H9 (cell line): ENCODE results near the gene GGNBP2. TPM values are rescaled to one million over a fixed set of nuclear protein-coding genes. Genes with fewer than 3 reads are reported as not detected.

ENCODE experiments used
- DNase-seq: peaks from one replicate; pipeline ENCODE4 v3.0.0-alpha.2; 2017
- H2AFZ ChIP-seq: one replicate; pipeline ENCODE4 v1.6.1; 2013; ENCODE audit warnings: mild to moderate bottlenecking, low read length, control low read depth, moderate library complexity
- H2AK5ac ChIP-seq: 2 replicates; pipeline ENCODE4 v1.6.1; 2013; ENCODE audit warnings: low read length, control low read depth, mixed read lengths; ENCODE audit not compliant: insufficient read length
- H2BK120ac ChIP-seq: one replicate; pipeline ENCODE4 v1.6.1; 2013; ENCODE audit warnings: low read depth, mild to moderate bottlenecking, low read length, control low read depth, inconsistent platforms; ENCODE audit not compliant: poor library complexity, severe bottlenecking
- H2BK12ac ChIP-seq: 2 replicates; pipeline ENCODE4 v1.6.1; 2013; ENCODE audit warnings: low read length, control low read depth, mixed read lengths, low read depth; ENCODE audit not compliant: insufficient read length
- H2BK15ac ChIP-seq: 2 replicates; pipeline ENCODE4 v1.6.1; 2013; ENCODE audit warnings: low read depth, low read length, control low read depth
- H2BK20ac ChIP-seq: one replicate; pipeline ENCODE4 v1.6.1; 2013; ENCODE audit warnings: low read depth, mild to moderate bottlenecking, low read length, control low read depth, inconsistent platforms; ENCODE audit not compliant: poor library complexity, severe bottlenecking
- H2BK5ac ChIP-seq: 2 replicates; pipeline ENCODE4 v1.6.1; 2013; ENCODE audit warnings: low read length, control low read depth, mixed read lengths; ENCODE audit not compliant: insufficient read length
- H3K14ac ChIP-seq: 2 replicates; pipeline ENCODE4 v1.6.1; 2013; ENCODE audit warnings: low read length, control low read depth; ENCODE audit not compliant: insufficient read depth
- H3K18ac ChIP-seq: 2 replicates; pipeline ENCODE4 v1.6.1; 2013; ENCODE audit warnings: low read depth, mild to moderate bottlenecking, mixed read lengths, low read length, control low read depth; ENCODE audit not compliant: insufficient read length
- H3K23ac ChIP-seq: 2 replicates; pipeline ENCODE4 v1.6.1; 2013; ENCODE audit warnings: low read length, control low read depth, mixed read lengths, low read depth; ENCODE audit not compliant: insufficient read length
- H3K23me2 ChIP-seq: 2 replicates; pipeline ENCODE4 v1.6.1; 2013; ENCODE audit warnings: low read depth, mild to moderate bottlenecking, mixed read lengths, low read length, control low read depth; ENCODE audit not compliant: insufficient read length, poor library complexity, severe bottlenecking
- H3K27ac ChIP-seq: 2 replicates; pipeline ENCODE4 v1.5.1; 2013; ENCODE audit warnings: low read length, control low read depth, mixed read lengths, low read depth; ENCODE audit not compliant: insufficient read length
- H3K27me3 ChIP-seq: 2 replicates; pipeline ENCODE4 v1.6.1; 2013; ENCODE audit warnings: low read length, control low read depth, inconsistent platforms; ENCODE audit not compliant: insufficient read depth
- H3K4ac ChIP-seq: 2 replicates; pipeline ENCODE4 v1.6.1; 2013; ENCODE audit warnings: low read depth, mild to moderate bottlenecking, control low read depth, inconsistent platforms, low read length, moderate library complexity
- H3K4me1 ChIP-seq: 2 replicates; pipeline ENCODE4 v1.6.1; 2013; ENCODE audit warnings: low read length, control low read depth, inconsistent platforms; ENCODE audit not compliant: insufficient read depth
- H3K4me2 ChIP-seq: 2 replicates; pipeline ENCODE4 v1.6.1; 2013; ENCODE audit warnings: low read length, control low read depth, mixed read lengths; ENCODE audit not compliant: insufficient read length, insufficient read depth
- H3K56ac ChIP-seq: 2 replicates; pipeline ENCODE4 v1.6.1; 2013; ENCODE audit warnings: low read depth, mild to moderate bottlenecking, mixed read lengths, low read length, control low read depth; ENCODE audit not compliant: insufficient read length
- H3K79me1 ChIP-seq: 2 replicates; pipeline ENCODE4 v1.6.1; 2013; ENCODE audit warnings: low read depth, mild to moderate bottlenecking, moderate library complexity, low read length, control low read depth, inconsistent platforms; ENCODE audit not compliant: insufficient read depth, poor library complexity, severe bottlenecking
- H3K79me2 ChIP-seq: 2 replicates; pipeline ENCODE4 v1.6.1; 2013; ENCODE audit warnings: low read length, control low read depth, inconsistent platforms; ENCODE audit not compliant: insufficient read depth
- H3K9ac ChIP-seq: 2 replicates; pipeline ENCODE4 v1.6.1; 2013; ENCODE audit warnings: low read length, control low read depth, mixed read lengths; ENCODE audit not compliant: insufficient read length; ENCODE audit errors: extremely low read depth
- H3K9me3 ChIP-seq: one replicate; pipeline ENCODE4 v1.6.1; 2013; ENCODE audit warnings: low read depth, low read length, inconsistent platforms; ENCODE audit not compliant: control insufficient read depth
- H3T11ph ChIP-seq: one replicate; pipeline ENCODE4 v1.6.1; 2013; ENCODE audit warnings: mild to moderate bottlenecking, low read length, control low read depth, inconsistent platforms
- H4K20me1 ChIP-seq: one replicate; pipeline ENCODE4 v1.6.1; 2013; ENCODE audit not compliant: control insufficient read depth, insufficient read length, insufficient read depth
- H4K5ac ChIP-seq: 2 replicates; pipeline ENCODE4 v1.6.1; 2013; ENCODE audit warnings: low read depth, mild to moderate bottlenecking, mixed read lengths, low read length, control low read depth; ENCODE audit not compliant: insufficient read length
- H4K8ac ChIP-seq: replicated peaks from 2 replicates; pipeline ENCODE4 v1.6.1; 2013; ENCODE audit warnings: low read length, control low read depth, mixed read lengths, low read depth; ENCODE audit not compliant: insufficient read length
- H4K91ac ChIP-seq: 2 replicates; pipeline ENCODE4 v1.6.1; 2013; ENCODE audit warnings: low read depth, mild to moderate bottlenecking, moderate library complexity, mixed read lengths, low read length, control low read depth; ENCODE audit not compliant: insufficient read length
- H3K27ac Mint-ChIP-seq, 3 experiments: 2 replicates in 2 of 3; 3 replicates in 1 of 3; pipeline ENCODE4 v1.8.0; 2020 to 2021; ENCODE audit warnings: mixed read lengths in 3 of 3, mild to moderate bottlenecking in 1 of 3, moderate library complexity in 1 of 3
- H3K27me3 Mint-ChIP-seq: 2 replicates; pipeline ENCODE4 v1.8.0; 2021; ENCODE audit warnings: low read depth, mild to moderate bottlenecking, moderate library complexity, mixed read lengths
- H3K36me3 Mint-ChIP-seq, 3 experiments: 2 replicates in 2 of 3; 3 replicates in 1 of 3; pipeline ENCODE4 v1.8.0; 2020 to 2021; ENCODE audit warnings: low read depth in 3 of 3, mixed read lengths in 3 of 3; ENCODE audit not compliant: insufficient read depth in 1 of 3
- H3K4me1 Mint-ChIP-seq, 2 experiments: 2 replicates each; pipeline ENCODE4 v1.8.0; 2020; ENCODE audit warnings: mixed read lengths in 2 of 2
- H3K4me3 Mint-ChIP-seq, 2 experiments: 2 replicates in 1 of 2; 3 replicates in 1 of 2; pipeline ENCODE4 v1.8.0; 2020 to 2021; ENCODE audit warnings: mild to moderate bottlenecking in 2 of 2, mixed read lengths in 2 of 2, moderate library complexity in 1 of 2
- H3K9me3 Mint-ChIP-seq, 2 experiments: 2 replicates in 1 of 2; 3 replicates in 1 of 2; pipeline ENCODE4 v1.8.0; 2020; ENCODE audit warnings: mild to moderate bottlenecking in 2 of 2, mixed read lengths in 2 of 2, moderate library complexity in 1 of 2
- CTCF ChIP-seq: fragments of 200-600 bp; sonication (generic); conservative IDR thresholded peaks from 3 replicates; pipeline ENCODE4 v1.8.0; 2021; ENCODE audit warnings: antibody characterized with exemption, mild to moderate bottlenecking
- WGBS: extraction: QIAGEN DNeasy Blood & Tissue Kit; methylation state at CpG from one replicate; pipeline ENCODE4 v1.1.7; 2013; ENCODE audit warnings: missing lambda C conversion rate, low lambda C conversion rate, mixed read lengths; ENCODE audit not compliant: insufficient read length; ENCODE audit errors: extremely low coverage; 5-methylcytosine and 5-hydroxymethylcytosine counted together
- total RNA-seq: library from RNA; stranded (reverse); gene quantifications from 2 replicates; pipeline ENCODE4 v1.2.1, GENCODE V29; 2021

Gene GGNBP2
- total RNA-seq, 1 experiment from 2014 or later = 52.8 TPM

GRCh38 chr17:36597866-36598777 is 53.4 kb downstream of the GGNBP2 start:
- Histone ChIP-seq H2BK5ac (no peak overlapping the region), H3K4me1 (no peaks in the 10 kb centered on the region; the same call in 1 of the 2 replicates), H2AFZ (no peak overlapping the region), H3K9me3 (no peaks in the 10 kb centered on the region), H3K4me2 (no peak overlapping the region), H4K5ac (no peak overlapping the region), H4K91ac (no peak overlapping the region), H2BK20ac (no peak overlapping the region), H2AK5ac (no peak overlapping the region), H3K79me1 (no peaks in the 10 kb centered on the region), H3T11ph (no peak overlapping the region), H3K18ac (no peak overlapping the region), H3K23ac (no peak overlapping the region), H2BK12ac (no peak overlapping the region), H3K27me3 (no peaks in the 10 kb centered on the region), H4K20me1 (no peaks in the 10 kb centered on the region), H3K4ac (no peak overlapping the region), H3K79me2 (no peaks in the 10 kb centered on the region), H3K14ac (no peak overlapping the region), H2BK15ac (no peak overlapping the region), H4K8ac (no peak overlapping the region), H3K56ac (no peak overlapping the region), H2BK120ac (no peak overlapping the region), H3K23me2 (peaks cover 19% of the 10 kb centered on the region), H3K9ac (no peak overlapping the region), H3K27ac (no peak overlapping the region)
- H3K4me1 Mint-ChIP-seq = peaks cover 28 to 32% of the 10 kb centered on the region in 2 experiments
- no CpG with 5 or more reads among the region's 11 CpGs for WGBS
- no peaks in the 10 kb centered on the region; the same call in 1 of the 2 replicates for H3K27me3 Mint-ChIP-seq
- TF ChIP-seq CTCF = no peak
- DNase-seq = no peak
- H3K4me3 Mint-ChIP-seq = no peak overlapping the region
- H3K9me3 Mint-ChIP-seq = no peaks in the 10 kb centered on the region
- peak overlapping the region in 1 of 3 experiments; percentile 44; a peak in 2 of 7 replicates for H3K27ac Mint-ChIP-seq
- peaks cover 9 to 38% (median 36%) of the 10 kb centered on the region in 3 experiments; a peak in 5 of 7 replicates for H3K36me3 Mint-ChIP-seq
